AG08396 (cell line): ENCODE results near the gene SOS2.

ENCODE experiments used
- DNase-seq: peaks from one replicate; pipeline ENCODE4 v3.0.0; 2012; ENCODE audit warnings: low spot score, mixed read lengths

Gene SOS2

GRCh38 chr14:50116181-50116956, 115.0 kb downstream of the SOS2 start, which contains the start of gene VCPKMT:
TSS of gene VCPKMT (minus strand) at chr14:50116572. CDS start at chr14:50116552, 20 bp downstream.
- DNase-seq = peak; percentile 96

- DNase-seq = no peak
Observed at GRCh38 chr14:50113381-50114035, 117.9 kb downstream of the SOS2 start.

- DNase-seq = no peak
Observed at GRCh38 chr14:50110323-50111037, 120.9 kb downstream of the SOS2 start.

GRCh38 chr14:50109342-50109741, 122.0 kb downstream of the SOS2 start:
- no peak for DNase-seq

- no peak for DNase-seq
Observed at GRCh38 chr14:50107850-50108249, 123.5 kb downstream of the SOS2 start.

GRCh38 chr14:50106178-50106577, 125.2 kb downstream of the SOS2 start:
- no peak for DNase-seq

- DNase-seq = no peak
Observed at GRCh38 chr14:50103558-50103957, 127.8 kb downstream of the SOS2 start.

GRCh38 chr14:50101417-50101816, 130.0 kb downstream of the SOS2 start:
- DNase-seq = no peak

GRCh38 chr14:50100805-50101204, 130.6 kb downstream of the SOS2 start:
- DNase-seq = no peak

- no peak for DNase-seq
Observed at GRCh38 chr14:50099335-50099734, 132.0 kb downstream of the SOS2 start.

GRCh38 chr14:50095895-50096294, 135.5 kb downstream of the SOS2 start:
- DNase-seq = no peak

- no peak for DNase-seq
Observed at GRCh38 chr14:50094056-50094755, 137.2 kb downstream of the SOS2 start.

- no peak for DNase-seq
Observed at GRCh38 chr14:50093496-50093895, 137.9 kb downstream of the SOS2 start.

- DNase-seq = no peak
Observed at GRCh38 chr14:50092006-50092555, 139.3 kb downstream of the SOS2 start.

GRCh38 chr14:50091240-50091913, 140.0 kb downstream of the SOS2 start:
- no peak for DNase-seq

GRCh38 chr14:50089208-50089607, 142.2 kb downstream of the SOS2 start:
- DNase-seq = no peak

- no peak for DNase-seq
Observed at GRCh38 chr14:50088731-50089130, 142.6 kb downstream of the SOS2 start.

- no peak for DNase-seq
Observed at GRCh38 chr14:50088117-50088515, 143.3 kb downstream of the SOS2 start.

GRCh38 chr14:50087341-50088116, 143.8 kb downstream of the SOS2 start:
- no peak for DNase-seq

- DNase-seq = no peak
Observed at GRCh38 chr14:50086321-50086711, 145.1 kb downstream of the SOS2 start.
